NCI-H1417 (cell line): Measurements from ENCODE around the gene PHPT1.
"Not testable (repeated sequence)": the region's sequence is repeated elsewhere in the genome, so short reads cannot be mapped to it uniquely, and the experiment has no call there.

Source experiments
- DNase-seq, 3 experiments: peaks; one replicate each; lab custom pipeline; 2025; lab: John Stamatoyannopoulos, UW

Gene PHPT1

GRCh38 chr9:136883670-136884069, 34.5 kb downstream of the PHPT1 start:
- not testable (repeated sequence) for DNase-seq

DNA sequence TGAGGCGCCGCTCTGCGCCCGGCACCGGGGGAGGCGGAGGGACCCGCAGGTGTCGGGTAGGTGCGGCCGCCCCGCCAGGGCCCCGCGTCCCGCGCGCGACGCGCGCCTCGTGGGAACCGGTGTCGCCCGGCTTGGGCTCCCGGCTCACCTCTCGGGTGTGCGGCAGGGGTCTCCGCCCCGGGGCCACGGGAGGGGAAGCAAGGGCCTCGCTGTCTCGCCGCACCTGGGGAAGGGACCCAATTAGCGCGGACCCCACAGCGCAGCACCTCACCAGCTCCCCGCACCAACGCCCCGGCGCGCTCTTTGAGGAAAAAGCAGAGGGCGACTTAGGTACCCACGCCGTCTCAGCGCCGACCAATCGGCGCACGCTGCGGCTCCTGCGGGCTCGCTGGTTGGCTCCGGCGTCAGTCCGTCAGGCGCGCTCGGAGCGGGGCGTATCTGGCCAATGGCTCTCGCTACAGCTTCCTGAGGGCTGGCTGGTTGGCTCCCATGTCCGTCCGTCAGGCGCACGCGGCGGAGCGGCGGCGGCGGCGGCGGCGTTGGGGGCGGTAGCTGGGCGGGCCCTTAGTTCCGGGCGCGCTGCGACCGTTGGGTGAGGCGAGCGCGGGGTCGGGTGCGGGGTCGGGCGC, 36.9 kb downstream of the PHPT1 start, which contains the start of gene TRAF2:
Gene TRAF2, plus strand, starts transcription at position 567 of the 629 bp plus-strand sequence. CDS start 12,225 bp downstream, outside the sequence.
- DNase-seq, result peak; percentile 95 to 99 (median 99)

DNA sequence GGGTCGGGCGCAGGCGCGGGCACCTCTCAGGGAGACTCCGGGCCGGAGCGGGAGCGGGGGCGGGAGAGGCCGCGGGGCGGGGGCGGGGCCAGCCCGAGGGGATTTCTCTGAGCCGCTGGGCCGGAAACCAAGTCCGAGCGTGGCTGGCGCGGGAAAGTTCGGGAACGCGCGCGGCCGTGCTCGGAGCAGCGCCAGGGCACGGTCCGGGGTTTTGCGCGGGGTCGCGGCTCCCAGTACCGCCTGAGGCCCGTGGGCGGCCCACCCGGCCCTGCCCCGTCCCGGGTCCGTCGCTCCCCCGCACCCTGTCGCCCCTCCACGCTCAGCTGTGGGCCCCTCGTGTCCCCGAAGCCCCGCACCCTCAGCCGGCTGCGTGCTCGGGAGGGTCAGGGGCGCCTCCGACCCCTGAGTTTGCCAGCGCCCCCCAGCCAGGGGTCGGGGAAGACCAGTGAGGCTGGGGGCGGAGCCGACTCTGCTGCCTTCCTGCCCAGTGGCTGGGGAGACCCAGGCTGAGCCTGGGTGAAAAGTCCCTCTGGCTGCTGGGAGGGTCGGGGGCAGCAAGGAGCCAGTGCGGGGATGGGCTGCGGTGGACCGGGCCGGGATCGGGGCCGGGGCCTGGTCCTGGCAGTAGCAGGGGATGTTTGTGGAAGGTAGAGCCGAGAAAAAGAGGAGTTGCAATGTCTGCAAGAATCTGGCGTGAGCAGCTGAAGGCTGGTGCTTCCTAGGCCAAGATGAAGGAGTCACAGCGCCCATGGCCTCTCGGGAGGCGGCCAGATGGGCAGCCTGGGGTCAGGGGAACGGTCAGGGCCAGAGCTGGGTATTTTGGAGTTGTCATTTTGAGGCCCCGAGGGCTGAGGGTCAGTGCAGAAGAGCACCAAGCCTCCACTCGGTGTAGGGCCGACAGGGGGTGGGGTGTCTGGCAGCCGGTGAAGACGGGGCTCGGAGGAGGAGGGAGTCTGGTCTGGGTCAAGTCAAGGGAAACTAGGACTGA, 37.7 kb downstream of the PHPT1 start:
- peak in 2 of 3 experiments; percentile 57 to 66 for DNase-seq

DNA sequence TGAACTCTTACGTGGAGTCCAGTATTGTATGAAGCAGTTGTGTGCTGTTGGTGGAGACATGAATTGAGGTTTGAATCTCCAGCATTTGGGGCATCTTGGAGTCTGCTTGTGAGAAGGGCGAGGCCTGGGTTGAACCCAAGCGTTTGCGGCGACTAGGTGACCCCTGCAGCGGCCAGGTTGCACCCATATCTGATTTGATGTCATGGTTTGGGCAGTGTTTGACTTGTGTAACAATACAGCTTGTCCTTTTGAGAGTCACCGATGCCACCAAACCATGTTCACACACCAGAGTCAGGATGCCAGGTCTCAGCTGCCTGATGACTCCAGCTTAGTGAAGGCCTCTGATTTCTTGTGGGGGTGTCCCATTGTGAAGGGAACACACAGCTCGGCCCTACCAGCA, 39.2 kb downstream of the PHPT1 start:
- no peak for DNase-seq

DNA sequence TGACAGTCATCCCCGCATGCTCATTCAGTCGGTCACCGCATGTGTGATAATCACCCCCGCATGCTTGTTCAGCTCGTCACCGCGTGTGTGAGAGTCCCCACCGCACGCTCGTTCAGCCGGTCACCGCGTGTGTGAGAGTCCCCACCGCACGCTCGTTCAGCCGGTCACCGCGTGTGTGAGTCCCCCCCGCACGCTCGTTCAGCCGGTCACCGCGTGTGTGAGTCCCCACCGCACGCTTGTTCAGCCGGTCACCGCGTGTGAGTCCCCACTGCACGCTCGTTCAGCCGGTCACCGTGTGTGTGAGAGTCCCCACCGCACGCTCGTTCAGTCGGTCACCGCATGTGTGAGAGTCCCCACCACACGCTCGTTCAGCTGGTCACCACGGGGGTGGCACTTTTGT, 40.6 kb downstream of the PHPT1 start:
- DNase-seq, result no peak

DNA sequence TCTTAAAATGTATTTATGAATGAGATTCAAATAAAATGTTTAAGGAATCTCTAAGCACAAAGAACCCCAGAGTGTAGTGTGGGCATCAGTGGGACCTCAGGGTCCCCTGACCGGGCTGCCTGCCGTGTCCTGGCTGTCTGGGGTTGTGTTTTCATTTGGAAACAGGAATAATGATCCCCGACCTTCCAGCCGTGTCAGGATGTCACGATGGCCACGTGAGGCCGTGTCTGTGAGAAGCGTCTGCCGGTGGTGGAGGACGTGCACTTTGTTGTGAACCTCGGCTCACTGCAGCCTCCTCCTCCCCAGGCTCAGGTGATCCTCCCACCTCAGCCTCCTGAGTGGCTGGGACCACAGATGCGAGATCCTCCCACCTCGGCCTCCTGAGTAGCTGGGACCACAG, 41.5 kb downstream of the PHPT1 start:
- no peak for DNase-seq

DNA sequence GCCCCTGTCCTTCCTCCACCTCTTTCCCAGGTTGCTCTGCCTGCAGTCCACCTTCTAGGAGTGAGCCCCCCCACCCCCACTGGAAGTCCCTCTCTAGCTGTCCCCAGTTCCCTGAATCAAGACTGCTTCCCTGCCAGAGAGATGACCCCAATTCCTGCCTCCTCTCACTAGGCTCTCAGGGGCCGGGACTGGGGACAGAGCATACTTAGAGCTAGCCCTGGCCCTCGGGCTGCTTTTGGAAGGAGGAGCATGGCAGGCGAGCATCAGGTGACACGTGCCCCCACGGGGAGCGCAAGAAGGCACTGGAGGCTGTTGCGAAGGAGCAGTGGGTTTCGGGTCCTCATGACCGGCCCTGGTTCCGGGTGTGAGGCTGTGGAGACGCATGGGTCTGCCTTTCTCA, 46.8 kb downstream of the PHPT1 start:
- DNase-seq, result no peak

DNA sequence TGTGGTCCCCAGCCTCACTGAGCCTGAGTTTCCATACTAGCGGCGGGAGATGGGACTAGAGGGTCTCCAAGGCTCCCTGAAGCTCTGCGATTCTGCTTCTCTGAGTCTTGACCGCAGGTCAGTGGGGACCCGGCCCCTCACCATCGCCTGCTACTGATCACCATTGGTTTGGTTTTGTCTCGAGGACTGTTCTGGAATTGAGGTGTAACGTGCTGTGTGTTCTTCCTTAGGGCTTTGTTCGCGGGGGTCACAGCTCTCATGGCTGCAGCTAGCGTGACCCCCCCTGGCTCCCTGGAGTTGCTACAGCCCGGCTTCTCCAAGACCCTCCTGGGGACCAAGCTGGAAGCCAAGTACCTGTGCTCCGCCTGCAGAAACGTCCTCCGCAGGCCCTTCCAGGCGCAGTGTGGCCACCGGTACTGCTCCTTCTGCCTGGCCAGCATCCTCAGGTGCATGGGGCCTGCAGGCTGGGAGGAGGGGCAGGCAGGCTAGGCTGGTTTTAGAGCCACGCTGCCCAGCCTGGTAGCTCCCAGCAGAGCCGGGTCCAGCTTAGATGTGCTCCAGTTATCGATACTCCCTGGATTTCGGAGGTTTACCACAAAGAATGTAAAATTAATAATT, 49.4 kb downstream of the PHPT1 start:
- no peak for DNase-seq

DNA sequence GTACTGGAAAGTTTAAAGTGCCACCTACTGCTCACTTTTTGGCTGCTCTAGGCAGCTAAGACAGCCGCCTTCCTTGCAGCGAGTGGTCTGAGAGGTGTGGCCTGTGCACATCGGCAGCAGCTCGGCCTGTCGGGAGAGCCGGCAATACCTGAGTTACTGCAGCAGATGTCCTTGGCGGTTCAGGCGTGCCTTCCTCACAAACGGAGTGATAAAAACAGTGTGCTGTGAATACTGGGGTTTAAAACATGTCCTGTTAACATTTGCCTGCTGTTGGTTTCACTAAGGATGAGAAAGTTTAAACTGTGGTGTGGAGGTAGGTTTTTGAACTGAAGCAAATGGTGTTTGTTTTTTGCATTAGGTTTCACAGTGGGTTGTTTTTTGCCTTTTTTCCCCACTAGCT, 50.0 kb downstream of the PHPT1 start:
- DNase-seq, result no peak

GRCh38 chr9:136900556-136900955, 51.3 kb downstream of the PHPT1 start:
- DNase-seq, result no peak
